Activated naive CD4-positive, alpha-beta T cell treated with anti-CD3 and anti-CD28 coated beads, Interleukin-2, amount 10 ng/mL, durations not matched to agents 7 days and 5 days (primary cell): Measurements from ENCODE around the gene MYBBP1A.
"Not testable (repeated sequence)": the region's sequence is repeated elsewhere in the genome, so short reads cannot be mapped to it uniquely, and the experiment has no call there.

Source experiments
- CTCF ChIA-PET: fragments of 350-600 bp; sonication (Branson Sonifier 250); formaldehyde crosslinking; loops from one replicate; lab custom pipeline; 2021; ENCODE audit warnings: antibody characterized with exemption; lab: Charles Lee
- DNase-seq: peaks from one replicate; pipeline ENCODE4 v3.0.0-alpha.2; 2020
- H3K27ac Mint-ChIP-seq: one replicate; pipeline ENCODE4 v1.8.0; 2021; ENCODE audit warnings: mild to moderate bottlenecking, moderate library complexity, mixed read lengths
- H3K27me3 Mint-ChIP-seq: one replicate; pipeline ENCODE4 v1.8.0; 2021; ENCODE audit warnings: mild to moderate bottlenecking, mixed read lengths
- H3K36me3 Mint-ChIP-seq: one replicate; pipeline ENCODE4 v1.8.0; 2021; ENCODE audit warnings: mixed read lengths
- H3K4me1 Mint-ChIP-seq: one replicate; pipeline ENCODE4 v1.8.0; 2021; ENCODE audit warnings: mixed read lengths
- H3K4me3 Mint-ChIP-seq: one replicate; pipeline ENCODE4 v1.8.0; 2021; ENCODE audit warnings: mild to moderate bottlenecking, moderate library complexity, mixed read lengths
- H3K9me3 Mint-ChIP-seq: one replicate; pipeline ENCODE4 v1.8.0; 2021; ENCODE audit warnings: mixed read lengths

The MYBBP1A gene

DNA sequence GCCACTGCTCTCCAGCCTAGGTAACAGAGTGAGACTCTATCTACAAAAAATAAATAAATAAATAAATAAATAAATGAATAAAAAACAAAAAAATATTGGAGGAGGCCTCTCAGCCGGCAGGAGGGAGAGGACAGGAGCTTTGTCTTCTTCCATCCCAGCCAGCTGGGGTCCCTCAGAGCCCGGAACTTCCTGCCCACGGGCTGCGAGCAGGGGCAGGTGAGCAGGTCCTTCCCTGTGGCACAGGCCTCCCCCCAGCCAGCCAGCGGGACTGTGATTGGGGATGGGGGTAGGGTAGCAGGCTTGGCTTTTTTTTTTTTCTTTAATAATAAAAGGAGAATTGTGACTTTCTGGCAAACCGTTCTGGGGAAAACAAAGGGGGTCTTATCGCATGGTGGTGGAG is 39.2 kb upstream of the MYBBP1A start:
- H3K9me3 Mint-ChIP-seq = no peaks in the 10 kb centered on the region
- H3K4me3 Mint-ChIP-seq = no peak overlapping the region
- peaks cover 39% of the 10 kb centered on the region for H3K27me3 Mint-ChIP-seq
- DNase-seq = no peak
- CTCF ChIA-PET = interaction anchor here (0.9 to 1.7 kb wide), 3 partner anchors 16 to 28 kb away, joined by 3 to 6 read pairs (median 4); no protein-coding TSS in a partner anchor
- no peak overlapping the region for H3K27ac Mint-ChIP-seq
- no peaks in the 10 kb centered on the region for H3K36me3 Mint-ChIP-seq
- peaks cover 4% of the 10 kb centered on the region for H3K4me1 Mint-ChIP-seq

DNA sequence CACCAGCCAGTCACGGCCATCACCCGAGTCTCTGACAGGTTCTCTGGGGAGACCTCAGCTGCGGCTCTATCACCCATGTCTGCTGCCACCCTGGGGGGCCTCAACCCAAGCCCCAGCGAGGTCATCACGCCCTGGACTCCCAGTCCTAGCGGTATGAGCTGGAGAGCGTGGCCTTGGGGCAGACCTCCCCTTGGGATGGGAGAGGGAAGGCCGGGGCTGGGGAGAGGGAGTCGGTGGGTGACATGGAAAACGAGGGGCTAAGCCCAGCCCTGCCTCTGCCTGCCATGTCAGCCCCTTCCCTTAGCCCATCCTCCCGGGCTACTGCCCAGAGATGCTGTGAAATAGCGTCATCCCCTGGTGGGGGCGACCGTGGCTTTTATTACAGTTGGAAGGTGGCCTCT is 37.8 kb upstream of the MYBBP1A start:
- CTCF ChIA-PET = no interaction called here

DNA sequence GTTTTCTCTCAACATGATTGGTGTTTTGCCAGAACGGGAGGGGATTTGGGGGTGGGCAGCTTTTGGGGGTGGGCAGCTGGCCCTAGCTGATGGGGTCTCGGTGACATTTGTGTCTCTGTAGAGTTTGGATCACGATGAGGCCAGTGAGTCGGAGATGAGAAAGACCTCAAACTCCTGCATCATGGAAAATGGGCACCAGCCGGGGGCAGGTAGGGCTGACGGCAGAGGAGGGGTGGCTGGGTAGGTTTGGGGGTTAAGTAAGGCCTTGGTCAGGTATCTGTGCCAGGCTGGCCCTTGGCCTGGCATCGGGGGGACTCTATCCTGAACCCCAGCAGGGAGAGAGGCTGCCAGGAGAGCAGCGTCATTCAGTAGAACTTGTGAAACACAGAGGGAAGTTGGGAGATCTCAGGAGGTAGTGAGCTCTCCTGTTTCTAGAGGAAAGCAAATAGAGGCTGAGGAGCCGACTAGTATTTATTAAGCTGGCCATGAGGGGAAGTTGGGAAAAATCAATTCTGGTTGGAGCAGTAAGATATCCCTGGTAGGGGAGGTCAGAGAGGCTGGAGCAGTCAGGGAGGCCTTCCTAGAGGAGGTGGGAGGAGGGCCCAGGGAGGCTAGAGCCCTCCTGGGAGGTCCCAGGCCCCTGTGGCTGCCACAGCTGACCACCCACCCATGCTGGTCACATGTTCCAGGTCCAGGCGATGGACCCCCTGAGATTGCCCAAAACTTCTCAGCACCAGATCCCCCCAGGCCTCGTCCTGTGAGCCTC is 37.2 kb upstream of the MYBBP1A start:
- peaks cover 4% of the 10 kb centered on the region for H3K4me1 Mint-ChIP-seq
- no peak overlapping the region for H3K4me3 Mint-ChIP-seq
- no peak for DNase-seq
- H3K27ac Mint-ChIP-seq = no peak overlapping the region
- no peaks in the 10 kb centered on the region for H3K36me3 Mint-ChIP-seq
- no peaks in the 10 kb centered on the region for H3K9me3 Mint-ChIP-seq
- CTCF ChIA-PET = no interaction called here
- peaks cover 52% of the 10 kb centered on the region for H3K27me3 Mint-ChIP-seq

More for the DNA sequence above, 37.8 kb upstream of the MYBBP1A start:
- DNase-seq = no peak
- no peaks in the 10 kb centered on the region for H3K9me3 Mint-ChIP-seq
- H3K27ac Mint-ChIP-seq = no peak overlapping the region
- H3K4me3 Mint-ChIP-seq = no peak overlapping the region
- H3K4me1 Mint-ChIP-seq = peaks cover 4% of the 10 kb centered on the region
- peaks cover 48% of the 10 kb centered on the region for H3K27me3 Mint-ChIP-seq
- H3K36me3 Mint-ChIP-seq = no peaks in the 10 kb centered on the region

DNA sequence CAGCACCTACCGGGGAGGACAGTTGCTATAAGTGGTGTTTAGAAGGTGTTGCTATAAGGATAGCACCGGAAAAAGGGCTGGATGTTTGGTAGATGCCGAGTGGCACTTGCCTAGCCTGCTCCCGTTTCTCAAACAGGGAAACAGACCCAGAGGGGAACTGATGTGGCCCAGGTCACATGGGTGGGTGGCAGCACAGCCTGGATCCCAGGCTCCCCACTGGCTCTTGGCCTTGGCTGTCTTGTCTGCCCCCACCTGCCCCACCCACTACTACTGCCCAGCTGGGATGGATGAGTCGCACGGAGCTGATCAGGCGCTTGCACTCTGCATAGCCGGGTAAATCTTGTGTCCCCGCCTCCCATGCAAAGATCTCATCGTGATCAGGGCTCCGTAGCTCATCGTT is 36.3 kb upstream of the MYBBP1A start:
- no peak overlapping the region for H3K4me3 Mint-ChIP-seq
- H3K4me1 Mint-ChIP-seq = peaks cover 4% of the 10 kb centered on the region
- CTCF ChIA-PET = no interaction called here
- H3K36me3 Mint-ChIP-seq = no peaks in the 10 kb centered on the region
- DNase-seq = no peak
- H3K27me3 Mint-ChIP-seq = peaks cover 57% of the 10 kb centered on the region
- no peak overlapping the region for H3K27ac Mint-ChIP-seq
- no peaks in the 10 kb centered on the region for H3K9me3 Mint-ChIP-seq

DNA sequence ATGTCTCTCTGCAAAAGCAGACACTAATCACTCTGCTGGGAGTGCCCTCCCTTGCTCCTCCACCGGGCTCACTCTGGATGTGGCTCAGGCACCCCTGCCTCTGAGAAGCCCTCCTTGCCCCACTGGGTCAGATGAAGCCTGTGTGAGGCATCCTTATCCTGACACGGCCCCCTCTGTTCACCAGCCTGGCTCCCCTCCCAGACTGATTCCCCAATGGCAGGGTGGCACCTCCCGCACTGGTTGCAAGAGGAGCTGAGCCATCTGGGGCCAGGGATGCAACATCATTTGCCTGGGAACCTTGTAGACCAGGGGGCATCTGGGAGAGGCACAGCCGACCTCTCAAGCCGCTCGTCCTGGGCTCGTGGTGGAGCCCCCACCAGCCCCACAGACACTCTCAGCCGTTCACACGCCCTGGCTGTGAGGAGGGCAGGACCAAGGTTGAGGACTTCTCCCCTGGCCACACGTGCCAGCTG is 35.8 kb upstream of the MYBBP1A start:
- H3K27me3 Mint-ChIP-seq = peaks cover 60% of the 10 kb centered on the region

DNA sequence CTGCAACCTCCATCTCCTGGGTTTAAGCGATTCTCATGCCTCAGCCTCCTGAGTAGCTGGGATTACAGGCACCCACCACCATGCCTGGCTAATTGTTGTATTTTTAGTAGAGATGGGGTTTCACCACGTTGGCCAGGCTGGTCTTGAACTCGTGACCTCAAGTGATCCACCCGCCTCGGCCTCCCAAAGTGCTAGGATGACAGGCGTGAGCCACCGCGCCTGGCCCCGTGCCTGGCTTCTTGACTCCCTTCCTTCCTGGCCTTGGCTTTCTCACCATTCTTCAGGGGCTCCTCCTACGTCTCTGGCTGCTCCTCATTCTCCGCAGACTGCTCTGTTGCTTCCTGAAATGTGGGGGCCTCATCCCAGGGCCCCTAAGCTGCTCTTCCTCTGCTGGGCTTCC is 34.9 kb upstream of the MYBBP1A start:
- H3K27me3 Mint-ChIP-seq = peaks cover 63% of the 10 kb centered on the region
- H3K27ac Mint-ChIP-seq, H3K4me1 Mint-ChIP-seq: not testable (repeated sequence)

More for the DNA sequence above, 35.8 kb upstream of the MYBBP1A start:
- DNase-seq = no peak
- no peaks in the 10 kb centered on the region for H3K36me3 Mint-ChIP-seq
- H3K4me3 Mint-ChIP-seq = no peak overlapping the region
- H3K9me3 Mint-ChIP-seq = no peaks in the 10 kb centered on the region
- CTCF ChIA-PET = no interaction called here
- no peak overlapping the region for H3K27ac Mint-ChIP-seq
- H3K4me1 Mint-ChIP-seq = peaks cover 4% of the 10 kb centered on the region

DNA sequence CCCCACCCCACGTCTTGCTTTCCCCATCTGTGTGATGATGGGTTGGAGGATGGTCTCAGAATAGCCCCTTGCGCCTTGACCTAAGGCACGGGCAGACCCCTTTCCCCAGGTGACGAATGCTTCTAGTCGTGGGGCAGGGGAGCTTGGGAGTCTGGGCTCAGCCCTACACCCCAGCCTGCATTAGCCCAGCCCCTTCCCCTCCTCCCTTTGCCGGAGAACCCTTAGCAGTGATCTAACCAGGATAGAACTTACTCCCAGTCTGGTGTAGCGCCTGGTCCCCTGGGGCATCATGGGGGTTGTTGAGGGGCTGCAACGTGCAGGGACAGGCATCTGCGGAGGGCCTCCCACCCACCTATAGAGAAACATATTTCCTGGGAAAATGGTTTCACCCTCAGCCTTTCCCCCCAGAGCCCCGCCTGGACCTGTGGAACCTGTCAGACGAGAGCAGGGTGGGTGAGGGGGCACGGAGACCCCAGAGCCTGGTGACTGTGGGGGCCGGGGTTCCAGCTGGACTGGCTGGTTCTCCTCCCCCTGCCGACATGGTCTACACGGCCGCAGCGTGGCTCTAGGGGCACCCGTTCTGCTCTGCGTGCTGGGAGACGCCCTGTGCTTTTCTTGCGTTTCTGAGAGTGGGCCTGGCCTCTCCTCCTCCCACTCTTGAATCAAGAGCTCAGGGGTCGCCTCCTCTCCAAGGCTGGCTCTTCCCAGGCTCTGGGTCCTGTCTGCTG is 33.9 kb upstream of the MYBBP1A start:
- H3K9me3 Mint-ChIP-seq = no peaks in the 10 kb centered on the region
- H3K36me3 Mint-ChIP-seq = no peaks in the 10 kb centered on the region
- H3K4me1 Mint-ChIP-seq = peaks cover 3% of the 10 kb centered on the region
- peaks cover 63% of the 10 kb centered on the region for H3K27me3 Mint-ChIP-seq
- H3K27ac Mint-ChIP-seq = no peak overlapping the region
- H3K4me3 Mint-ChIP-seq = no peak overlapping the region
- no peak for DNase-seq
- CTCF ChIA-PET = no interaction called here

More for the DNA sequence above, 34.9 kb upstream of the MYBBP1A start:
- H3K36me3 Mint-ChIP-seq, H3K9me3 Mint-ChIP-seq, DNase-seq, CTCF ChIA-PET, H3K4me3 Mint-ChIP-seq: not testable (repeated sequence)

DNA sequence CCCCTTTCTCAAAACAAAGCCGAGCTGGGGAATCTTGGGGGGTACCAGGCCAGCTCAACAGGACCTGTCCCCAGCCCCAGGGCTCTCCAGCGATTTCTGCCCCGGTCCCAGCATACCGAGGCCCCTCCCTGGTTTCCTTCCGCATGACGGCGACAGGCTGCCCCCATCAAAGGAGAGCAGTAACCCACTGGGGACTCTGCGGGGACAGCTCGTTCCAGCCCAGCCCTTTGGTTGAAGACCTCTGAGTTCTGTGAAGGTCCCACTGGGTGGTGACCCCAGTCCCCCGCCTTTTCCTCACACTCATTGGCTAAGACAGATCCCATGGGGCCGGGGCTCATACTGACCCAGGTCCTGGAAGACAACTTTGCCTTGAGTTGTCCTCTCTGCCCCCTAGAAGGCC is 33.2 kb upstream of the MYBBP1A start:
- H3K27ac Mint-ChIP-seq = no peak overlapping the region
- CTCF ChIA-PET = no interaction called here
- peaks cover 63% of the 10 kb centered on the region for H3K27me3 Mint-ChIP-seq
- H3K36me3 Mint-ChIP-seq = no peaks in the 10 kb centered on the region
- DNase-seq = no peak
- no peaks in the 10 kb centered on the region for H3K9me3 Mint-ChIP-seq
- no peak overlapping the region for H3K4me3 Mint-ChIP-seq
- peaks cover 7% of the 10 kb centered on the region for H3K4me1 Mint-ChIP-seq

DNA sequence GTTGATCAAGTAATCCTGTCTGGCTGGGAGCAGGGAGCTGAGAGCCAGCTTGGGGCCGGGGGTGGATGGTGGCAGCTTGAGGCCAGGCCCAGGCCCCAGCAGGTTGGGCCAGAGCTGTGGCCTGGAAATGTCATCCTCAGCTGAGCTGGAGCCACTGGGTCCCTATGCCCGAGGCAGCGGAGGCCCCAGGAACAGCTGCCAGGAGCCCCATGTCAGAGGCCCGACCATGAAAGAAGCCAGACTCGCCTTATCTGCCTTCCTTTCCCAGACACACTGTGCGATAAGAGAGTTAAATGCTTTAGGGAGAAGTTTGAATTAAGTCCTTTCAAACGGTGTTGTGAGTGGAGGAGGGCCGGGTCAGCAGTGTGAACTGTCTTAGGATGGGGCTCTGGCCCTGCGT is 32.6 kb upstream of the MYBBP1A start:
- Mint-ChIP-seq H3K36me3 (no peaks in the 10 kb centered on the region), H3K27me3 (peaks cover 69% of the 10 kb centered on the region), H3K4me1 (peaks cover 7% of the 10 kb centered on the region), H3K4me3 (no peak overlapping the region), H3K9me3 (no peaks in the 10 kb centered on the region), H3K27ac (no peak overlapping the region)
- CTCF ChIA-PET = no interaction called here
- DNase-seq = no peak

DNA sequence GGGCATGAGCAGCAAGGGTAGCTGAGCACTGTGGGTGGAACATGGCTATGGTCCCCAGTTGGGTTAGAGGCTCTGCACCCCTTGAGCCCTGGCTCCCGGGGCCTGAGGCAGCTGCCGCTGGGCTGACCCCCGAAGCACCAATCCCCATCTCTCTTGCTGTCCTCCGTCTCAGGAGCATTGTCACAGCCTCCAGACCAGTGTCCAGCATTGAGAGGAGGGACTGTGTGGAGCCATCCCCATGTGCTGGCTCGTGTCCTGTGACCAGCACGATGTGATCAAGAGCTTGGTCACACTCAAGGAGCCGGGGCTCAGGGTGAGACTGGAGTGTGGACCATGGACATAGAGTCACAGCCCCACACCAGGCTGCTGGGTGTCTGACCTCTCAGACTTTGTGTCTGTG is 32.0 kb upstream of the MYBBP1A start:
- Mint-ChIP-seq H3K4me3 (no peak overlapping the region), H3K27me3 (peaks cover 75% of the 10 kb centered on the region), H3K36me3 (no peaks in the 10 kb centered on the region), H3K27ac (no peak overlapping the region), H3K4me1 (peaks cover 7% of the 10 kb centered on the region), H3K9me3 (no peaks in the 10 kb centered on the region)
- CTCF ChIA-PET = interaction anchor here (1.1 kb wide), 1 partner anchor 20 kb away, joined by 4 read pairs; no protein-coding TSS in a partner anchor
- DNase-seq = no peak

DNA sequence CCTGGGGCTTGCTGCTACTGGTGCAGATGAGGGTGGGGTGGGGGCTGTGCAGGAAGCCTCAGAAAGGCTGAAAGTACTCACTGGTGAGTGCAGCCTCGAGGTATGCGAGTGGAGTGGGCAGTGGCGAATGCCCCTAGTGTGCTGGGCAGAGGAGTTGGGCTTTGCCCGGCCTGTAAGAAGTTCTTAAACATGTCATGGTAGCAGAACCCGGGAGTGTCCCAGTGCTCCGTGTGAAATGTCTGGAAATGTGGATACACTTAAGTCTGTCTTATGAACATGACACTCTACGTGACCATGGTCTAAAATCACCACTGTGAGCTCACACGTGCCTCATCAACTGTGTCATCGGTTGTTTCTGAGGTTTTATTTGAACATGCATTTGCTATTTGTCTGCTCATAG is 30.9 kb upstream of the MYBBP1A start:
- CTCF ChIA-PET = interaction anchor here (0.7 to 1.1 kb wide), 2 partner anchors 9 to 19 kb away, joined by 3 to 4 read pairs; no protein-coding TSS in a partner anchor
- Mint-ChIP-seq H3K27me3 (peaks cover 82% of the 10 kb centered on the region), H3K27ac (no peak overlapping the region), H3K36me3 (no peaks in the 10 kb centered on the region), H3K4me1 (peaks cover 7% of the 10 kb centered on the region), H3K9me3 (no peaks in the 10 kb centered on the region), H3K4me3 (no peak overlapping the region)
- no peak for DNase-seq

DNA sequence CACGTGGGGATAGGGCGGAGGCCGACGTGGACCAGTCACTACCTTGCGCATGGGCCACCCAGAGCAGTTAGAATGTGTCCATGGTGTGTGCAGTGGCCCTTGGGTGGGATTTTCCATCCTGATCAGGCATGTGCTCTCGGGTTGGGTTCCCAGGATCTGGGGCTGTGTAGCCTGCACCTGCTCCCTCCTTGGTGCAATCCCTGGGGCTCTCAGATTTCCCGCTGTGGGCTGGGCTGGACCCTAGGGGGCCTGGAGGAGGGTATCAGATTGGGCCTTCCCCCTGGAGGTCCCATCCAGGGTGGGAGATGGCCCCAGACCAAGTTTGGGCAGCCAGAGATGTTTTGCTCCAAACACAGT is 30.4 kb upstream of the MYBBP1A start:
- no peaks in the 10 kb centered on the region for H3K9me3 Mint-ChIP-seq
- H3K36me3 Mint-ChIP-seq = no peaks in the 10 kb centered on the region
- CTCF ChIA-PET = no interaction called here
- H3K4me3 Mint-ChIP-seq = no peak overlapping the region
- no peak overlapping the region for H3K27ac Mint-ChIP-seq
- DNase-seq = no peak
- peaks cover 78% of the 10 kb centered on the region for H3K27me3 Mint-ChIP-seq
- H3K4me1 Mint-ChIP-seq = peaks cover 7% of the 10 kb centered on the region

DNA sequence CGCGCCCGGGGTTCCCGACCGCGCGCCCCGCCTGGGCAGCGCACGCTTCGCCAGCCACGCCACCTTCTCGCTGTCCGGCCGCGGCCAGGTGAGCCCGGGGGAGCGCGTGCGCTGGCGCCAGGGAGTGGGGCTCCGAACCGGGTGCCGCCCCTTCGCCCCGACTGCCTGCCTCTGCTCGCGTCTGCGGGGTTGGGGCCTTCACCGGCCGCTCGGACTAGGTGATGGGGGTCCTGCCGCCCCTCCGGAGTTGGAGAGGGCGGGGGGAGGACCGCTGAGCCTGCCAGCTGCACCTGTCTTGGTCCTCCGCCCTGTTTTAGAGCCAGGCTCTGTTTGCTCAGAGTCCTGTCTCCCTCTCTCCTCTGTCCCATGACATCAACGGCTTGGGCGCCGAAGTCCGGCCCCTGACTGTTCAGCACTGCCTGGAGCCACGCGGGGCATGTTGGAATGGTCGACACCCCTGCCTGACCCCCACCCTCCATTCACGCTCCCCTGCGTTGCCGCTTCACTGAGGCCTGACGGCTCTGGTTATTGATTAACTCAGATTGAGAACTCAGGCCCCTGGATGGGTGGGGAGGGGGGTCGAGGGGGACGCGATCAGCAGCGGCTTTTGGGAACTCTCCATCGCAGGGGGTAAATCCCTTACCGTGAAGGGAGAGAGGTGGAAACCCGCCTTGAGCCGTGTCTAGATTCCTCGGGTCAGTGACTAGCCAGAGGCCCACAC is 29.9 kb upstream of the MYBBP1A start:
- CTCF ChIA-PET = no interaction called here
- Mint-ChIP-seq H3K27ac (no peak overlapping the region), H3K9me3 (no peaks in the 10 kb centered on the region), H3K4me1 (peaks cover 7% of the 10 kb centered on the region), H3K27me3 (peaks cover 73% of the 10 kb centered on the region), H3K4me3 (peak overlapping the region; percentile 38), H3K36me3 (no peaks in the 10 kb centered on the region)
- no peak for DNase-seq
